ELF-1 (cell line): ENCODE data around the gene COL4A1.

Experiments used
- DNase-seq: peaks from one replicate; pipeline ENCODE4 v3.0.0-alpha.2; 2016; ENCODE audit warnings: low read depth, low spot score

The COL4A1 gene

DNA sequence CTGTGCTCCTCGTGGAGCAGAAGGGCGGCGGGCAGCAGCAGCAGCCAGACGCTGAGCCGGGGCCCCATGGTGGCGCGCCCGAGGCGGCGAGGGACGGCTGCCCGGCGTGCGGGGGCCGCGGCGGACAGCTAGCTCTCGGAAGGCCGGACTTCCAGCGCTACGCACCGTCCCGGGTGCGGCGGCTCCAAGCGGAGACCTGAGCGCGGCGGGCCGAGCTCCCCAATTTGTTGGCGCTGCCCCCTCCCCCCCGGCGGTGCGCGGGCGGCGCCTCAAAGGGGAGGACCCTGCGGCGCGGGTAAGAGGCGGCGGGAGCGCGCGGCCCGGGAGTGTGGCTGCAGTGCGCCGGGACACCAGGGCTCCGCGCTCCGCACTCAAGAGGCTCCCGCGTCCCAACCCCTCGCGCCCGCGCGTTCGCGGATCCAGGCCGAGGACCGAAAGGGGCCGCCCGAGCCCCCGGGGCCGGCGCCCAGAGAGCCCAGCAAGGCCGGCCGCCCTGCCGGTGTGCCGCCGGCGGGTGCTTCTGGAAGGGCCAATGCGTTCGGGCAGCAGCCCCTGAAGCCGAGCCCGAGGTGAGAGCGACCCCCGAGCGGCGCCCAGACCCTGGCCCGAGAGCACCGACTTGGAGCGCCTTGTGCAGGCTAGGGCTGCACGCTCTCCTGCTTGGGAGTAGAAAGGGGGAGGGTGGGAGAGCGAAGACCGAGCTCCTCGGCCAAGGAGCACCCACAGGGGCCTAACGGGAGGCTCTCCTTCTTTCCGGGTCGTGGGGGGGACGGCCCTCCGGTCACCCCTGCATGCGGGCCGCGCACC, at the start of gene COL4A1, which contains the start of gene COL4A2:
Gene COL4A1, minus strand, starts transcription at position 198 of the 807 bp plus-strand sequence. Its CDS starts 130 bp downstream, at position 68.
Gene COL4A2, plus strand, starts transcription at position 325 of the 807 bp plus-strand sequence. CDS start 620 bp downstream, outside the sequence.
- peak; percentile 74 for DNase-seq

DNA sequence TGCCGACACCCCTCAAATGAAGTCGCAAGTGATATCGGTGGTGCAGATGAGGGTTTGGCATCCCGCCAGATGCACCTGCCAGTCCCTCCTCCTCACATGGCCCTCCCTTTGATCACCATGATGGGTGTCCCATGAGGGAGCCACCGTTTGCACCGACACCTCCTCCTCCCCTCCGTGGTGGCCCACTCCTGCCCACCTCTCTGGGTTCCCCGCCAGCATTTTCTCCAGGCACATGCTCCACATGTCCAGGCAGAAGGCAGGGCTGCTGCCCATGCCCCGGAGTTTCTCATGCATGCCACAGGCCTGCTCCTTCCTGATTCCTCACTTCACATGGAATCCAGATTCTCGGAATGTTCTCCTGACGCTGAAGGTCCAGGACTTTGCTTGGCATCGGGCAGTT, 49.4 kb upstream of the COL4A1 start:
- no peak for DNase-seq

DNA sequence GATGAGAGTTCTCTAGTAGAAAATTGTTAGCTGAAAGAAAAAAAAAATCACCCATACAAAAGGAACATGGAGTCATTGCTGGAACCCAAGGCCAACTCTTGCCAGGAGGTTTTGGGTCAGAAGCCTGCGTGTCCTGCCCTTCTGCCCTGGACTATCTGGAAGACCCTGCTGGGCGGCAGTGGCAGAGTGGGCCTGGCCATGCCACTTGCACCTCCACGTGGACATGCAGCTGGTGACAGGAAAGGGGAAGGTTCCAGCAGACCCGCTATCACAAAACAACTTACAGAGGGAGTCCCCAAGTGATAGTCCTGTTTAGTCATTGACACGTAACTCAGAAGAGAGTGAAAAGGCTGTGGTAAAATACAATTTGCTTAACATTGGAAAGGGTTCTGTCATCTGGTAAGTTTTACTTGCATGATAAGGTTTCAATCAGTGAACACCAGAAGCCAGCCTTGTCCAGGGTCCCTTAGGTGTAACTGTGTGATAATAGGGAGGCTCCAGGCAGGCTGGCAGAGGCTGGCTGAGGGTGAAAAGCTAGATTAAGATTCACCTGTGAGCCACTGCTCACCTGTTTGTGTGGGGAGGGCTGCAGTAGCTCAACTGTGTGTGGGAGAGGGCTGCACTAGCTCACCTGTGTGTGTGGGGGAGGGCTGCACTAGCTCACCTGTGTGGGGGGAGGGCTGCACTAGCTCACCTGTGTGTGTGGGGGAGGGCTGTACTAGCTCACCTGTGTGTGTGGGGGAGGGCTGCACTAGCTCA, 47.9 kb upstream of the COL4A1 start:
- DNase-seq, result no peak

GRCh38 chr13:110354123-110354627, 47.2 kb upstream of the COL4A1 start:
- DNase-seq, result no peak

GRCh38 chr13:110353339-110353977, 46.5 kb upstream of the COL4A1 start:
- DNase-seq, result no peak

- DNase-seq, result no peak
These were observed 45.8 kb upstream of the COL4A1 start for GRCh38 chr13:110352735-110353134.

DNA sequence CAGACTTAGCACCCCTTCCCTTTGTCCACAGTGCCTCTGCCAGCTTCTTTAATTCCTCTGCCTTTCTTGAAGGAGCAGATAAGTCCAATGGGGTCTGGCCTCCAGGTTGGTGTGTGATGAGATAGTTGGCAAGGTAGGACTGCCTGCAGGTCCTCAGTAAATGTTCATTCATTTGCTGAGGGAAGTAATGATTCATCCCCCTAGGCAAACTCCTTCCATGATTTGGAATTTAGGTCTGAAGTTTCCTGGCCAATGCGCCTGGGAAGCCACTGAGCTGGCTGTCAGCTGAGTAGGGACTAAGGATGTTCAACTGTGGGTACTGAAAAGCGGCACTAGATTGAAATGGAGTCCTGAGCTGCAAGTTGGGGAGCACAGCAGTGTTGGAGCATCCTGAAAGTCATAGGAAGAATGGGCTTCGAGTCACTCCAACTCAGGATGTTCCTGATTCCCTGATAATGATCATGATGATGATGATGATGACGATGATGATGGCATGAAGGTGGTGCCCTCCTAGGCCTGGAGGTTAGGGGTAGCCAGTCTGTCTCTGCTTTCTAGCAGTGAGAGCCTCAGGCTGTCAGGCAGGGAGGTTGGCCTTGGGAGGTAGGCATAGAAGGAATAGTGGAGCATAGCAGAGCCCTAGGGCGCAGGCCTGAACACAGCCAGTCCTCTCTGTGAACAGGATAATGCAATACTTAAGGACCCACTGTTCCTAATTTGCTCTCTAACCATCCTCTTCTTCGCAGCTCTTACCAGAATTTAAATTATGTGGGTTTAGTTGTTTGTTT, 44.9 kb upstream of the COL4A1 start:
- no peak for DNase-seq

GRCh38 chr13:110350509-110350908, 43.6 kb upstream of the COL4A1 start:
- no peak for DNase-seq

- DNase-seq, result no peak
These were observed 43.1 kb upstream of the COL4A1 start for GRCh38 chr13:110350049-110350448.

GRCh38 chr13:110349239-110349638, 42.3 kb upstream of the COL4A1 start:
- no peak for DNase-seq

DNA sequence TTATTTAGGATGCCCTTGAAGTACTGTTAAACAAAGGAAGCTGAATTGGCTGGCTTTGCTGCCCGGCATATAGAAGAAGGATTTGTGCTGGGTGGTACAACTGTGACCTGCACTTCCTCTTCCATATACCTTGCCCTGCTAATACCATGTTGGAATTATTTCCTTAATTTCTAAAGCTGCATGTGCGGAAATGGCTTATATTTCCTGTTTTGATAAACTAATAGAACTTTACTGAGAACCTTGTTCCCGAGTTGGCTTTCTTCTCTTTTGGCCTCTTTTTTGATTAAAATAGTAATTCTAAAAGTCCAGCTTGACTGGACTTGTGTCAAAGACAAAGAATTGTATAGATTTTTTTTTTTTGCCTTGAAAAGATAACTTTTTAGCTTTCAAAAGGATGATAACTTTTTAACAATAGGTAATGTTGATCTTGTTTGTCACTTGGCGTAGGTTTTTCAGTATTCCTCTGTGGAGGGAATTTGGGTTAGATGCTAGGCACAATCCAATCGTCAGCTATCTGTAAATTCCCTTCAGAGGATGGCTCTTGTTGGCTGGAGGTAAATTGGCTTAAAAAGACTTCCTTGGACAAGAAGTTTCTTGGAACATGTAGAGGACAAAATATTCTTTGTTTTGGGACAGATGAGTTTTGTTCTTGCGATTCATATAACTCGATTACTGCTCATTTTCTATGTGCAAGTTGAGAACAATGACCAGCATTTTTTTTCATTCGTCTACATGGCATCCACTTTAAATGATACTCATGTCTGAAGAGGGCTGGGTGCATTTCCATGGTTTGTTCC, 41.5 kb upstream of the COL4A1 start:
- no peak for DNase-seq

DNA sequence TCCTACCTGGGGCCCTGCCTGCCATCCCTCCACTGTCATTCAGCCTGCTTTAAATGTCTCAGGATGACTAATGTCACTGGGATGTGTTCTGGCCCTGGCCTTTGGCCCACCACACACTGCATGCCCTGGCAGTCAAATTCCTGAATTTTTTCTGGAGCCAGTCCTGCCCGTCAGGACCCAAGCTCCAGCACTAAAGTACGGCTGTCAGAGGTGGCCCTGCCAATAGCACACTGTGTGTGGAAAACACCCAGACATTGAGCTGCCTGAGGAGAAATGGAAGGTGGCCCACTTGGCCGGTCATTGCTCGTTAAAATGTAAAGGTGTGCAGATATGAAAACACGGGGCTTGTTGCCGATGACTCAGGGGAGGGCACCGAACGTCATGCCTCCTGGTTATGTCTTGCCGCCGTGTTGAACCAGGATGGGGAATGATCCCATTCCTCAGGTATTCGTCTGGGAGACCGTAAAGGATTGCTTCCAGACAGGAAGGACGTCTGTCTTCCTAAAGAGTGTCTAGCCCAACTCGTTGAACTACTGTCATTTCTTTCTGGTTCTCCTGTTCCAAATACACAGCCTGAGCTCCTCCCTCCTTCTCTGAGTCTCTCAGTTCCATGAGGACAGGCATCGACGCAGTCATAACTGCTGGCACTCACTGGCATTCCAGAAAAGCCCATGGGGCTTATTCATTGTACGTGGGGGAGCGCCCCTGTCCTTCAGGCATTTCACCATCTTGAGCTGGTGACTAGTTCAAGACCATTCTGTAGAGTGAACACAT, 40.8 kb upstream of the COL4A1 start:
- peak; percentile 43 for DNase-seq

DNA sequence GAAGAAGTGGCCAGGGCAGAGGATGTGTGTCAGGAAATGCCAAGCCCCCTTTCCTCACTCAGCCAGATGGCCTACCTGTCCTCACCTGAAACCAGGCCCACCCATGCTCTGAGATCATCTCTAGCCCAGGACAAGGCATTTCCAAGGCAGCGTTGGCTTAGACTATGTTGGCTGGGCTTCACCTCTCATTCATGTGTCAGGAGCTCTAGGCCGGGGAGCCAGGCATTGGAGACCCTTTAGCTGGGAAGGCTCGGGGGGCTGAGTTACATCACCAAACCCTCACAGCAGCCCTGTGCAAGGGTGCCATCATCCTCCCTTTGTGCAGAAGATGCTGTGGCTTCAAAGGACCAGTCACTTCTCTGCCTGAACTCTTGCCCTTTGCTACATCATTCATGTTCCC, 40.1 kb upstream of the COL4A1 start:
- DNase-seq, result no peak

- DNase-seq, result no peak
These were observed 39.7 kb upstream of the COL4A1 start for GRCh38 chr13:110346661-110347067.

DNA sequence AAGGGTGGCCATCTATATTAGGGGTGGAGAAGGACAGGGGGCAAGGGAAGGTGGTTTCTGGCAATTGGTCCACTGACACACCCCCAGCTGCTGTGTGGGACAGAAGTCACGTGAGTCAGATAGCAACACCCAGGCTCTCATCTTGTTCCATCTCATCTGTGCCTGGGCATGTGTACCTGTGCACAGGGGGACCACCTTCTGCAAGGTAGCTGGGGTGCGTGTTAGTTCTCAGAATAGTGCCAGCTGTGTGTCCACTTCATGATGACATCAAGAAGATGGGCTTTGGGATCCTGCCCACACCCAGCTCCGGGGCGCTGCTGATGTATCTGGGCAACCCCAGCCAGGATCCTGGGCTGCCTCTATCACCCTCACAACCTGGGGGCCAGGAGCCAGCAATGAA, 38.7 kb upstream of the COL4A1 start:
- DNase-seq, result no peak

- DNase-seq, result no peak
These were observed 38.3 kb upstream of the COL4A1 start for GRCh38 chr13:110345266-110345665.

DNA sequence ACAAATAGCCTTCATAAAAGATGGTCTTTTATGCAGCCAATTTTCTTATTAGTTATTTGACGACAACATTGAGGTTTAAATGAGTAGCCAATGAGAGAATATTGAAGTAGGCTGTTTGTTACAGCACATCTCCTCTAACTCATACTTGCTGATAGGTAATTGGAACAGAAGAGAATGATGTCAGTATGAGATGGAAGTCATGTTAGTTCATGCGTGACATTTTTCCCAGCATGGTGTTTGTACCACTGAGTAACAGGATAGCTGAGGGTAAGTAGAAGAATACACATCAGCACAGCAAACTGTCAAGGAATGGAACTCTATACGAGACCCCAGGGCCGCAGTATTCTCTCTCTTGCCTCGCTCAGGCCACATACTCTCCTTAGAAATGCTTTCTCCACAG, 37.4 kb upstream of the COL4A1 start:
- DNase-seq, result no peak

DNA sequence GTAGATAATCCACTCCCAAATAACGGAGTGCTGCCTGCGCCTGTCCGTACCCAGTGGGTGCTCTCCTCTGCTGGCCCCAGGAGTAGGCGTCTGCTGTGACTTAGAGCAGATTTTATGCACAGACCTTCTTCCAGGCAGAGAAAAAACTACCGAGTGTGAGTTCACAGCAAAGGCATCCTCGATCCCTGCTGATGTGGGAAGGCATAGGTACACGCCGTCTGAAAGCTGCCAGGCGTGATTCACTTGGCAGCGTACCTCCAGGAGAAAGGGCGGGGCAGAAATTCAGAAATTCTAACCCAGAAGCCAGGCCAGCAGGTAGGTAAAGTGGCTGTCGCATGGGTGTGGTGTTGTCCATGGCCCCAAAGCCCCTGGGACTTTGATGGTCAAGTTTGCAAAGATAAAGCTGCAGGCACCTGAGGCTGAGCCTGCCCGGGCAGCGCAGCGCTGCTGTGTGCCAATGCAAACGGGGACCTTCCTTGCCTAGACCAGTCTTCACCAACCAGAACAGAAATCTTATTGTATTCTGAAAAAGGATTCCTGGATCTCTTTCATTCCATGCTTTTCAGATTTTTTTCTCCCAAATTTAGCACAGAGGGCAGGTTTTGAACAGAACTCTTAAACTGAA, 36.4 kb upstream of the COL4A1 start:
- no peak for DNase-seq

GRCh38 chr13:110342474-110342873, 35.5 kb upstream of the COL4A1 start:
- no peak for DNase-seq
